NCI-H345 treated with DMSO at 0.1 percent for 48 hours (cell line): ENCODE results near the gene CLCN3.
"Not testable (repeated sequence)": the region's sequence is repeated elsewhere in the genome, so short reads cannot be mapped to it uniquely, and the experiment has no call there.

ENCODE experiments used
- DNase-seq: peaks from one replicate; lab custom pipeline; 2025; ENCODE audit not compliant: unreplicated experiment; lab: John Stamatoyannopoulos, UW

The CLCN3 gene

DNA sequence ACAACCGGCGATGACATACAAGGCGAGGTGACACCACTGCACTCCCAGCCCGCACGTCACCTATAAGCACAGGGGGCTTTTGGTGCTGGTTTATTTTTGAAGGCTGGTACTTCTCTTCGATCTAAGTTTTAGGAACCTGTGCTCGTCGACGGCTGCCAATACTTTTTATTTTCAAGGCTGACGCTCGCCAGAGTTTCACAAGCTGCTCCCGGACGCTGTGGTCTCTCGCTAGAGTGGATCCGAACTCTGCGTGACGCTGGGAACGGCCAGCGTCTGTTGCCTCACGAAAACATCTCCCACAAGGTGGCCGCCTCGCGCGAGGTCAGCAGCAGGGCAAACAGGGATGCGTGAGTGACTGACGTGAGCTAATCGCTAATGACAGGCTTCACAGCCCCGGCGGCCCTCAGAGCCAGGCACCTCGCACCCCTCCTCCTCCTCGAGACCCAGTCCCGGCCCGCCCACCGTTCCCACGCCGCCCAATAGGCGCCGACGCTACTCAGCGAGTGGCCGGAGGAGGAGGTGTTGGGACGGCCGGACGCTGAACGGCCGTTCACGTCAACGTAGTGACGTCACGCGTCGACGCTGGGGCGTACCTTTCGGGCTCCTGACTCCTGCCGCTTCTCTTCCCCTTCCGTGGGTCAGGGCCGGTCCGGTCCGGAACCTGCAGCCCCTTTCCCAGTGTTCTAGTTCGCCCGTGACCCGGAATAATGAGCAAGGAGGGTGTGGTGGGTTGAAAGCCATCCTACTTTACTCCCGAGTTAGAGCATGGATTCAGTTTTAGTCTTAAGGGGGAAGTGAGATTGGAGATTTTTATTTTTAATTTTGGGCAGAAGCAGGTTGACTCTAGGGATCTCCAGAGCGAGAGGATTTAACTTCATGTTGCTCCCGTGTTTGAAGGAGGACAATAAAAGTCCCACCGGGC, at the start of gene CLCN3:
CLCN3 (plus strand) TSS at position 621 of the 922 bp plus-strand sequence. CDS start 15,351 bp downstream, outside the sequence.
- DNase-seq, result peak; percentile 83

DNA sequence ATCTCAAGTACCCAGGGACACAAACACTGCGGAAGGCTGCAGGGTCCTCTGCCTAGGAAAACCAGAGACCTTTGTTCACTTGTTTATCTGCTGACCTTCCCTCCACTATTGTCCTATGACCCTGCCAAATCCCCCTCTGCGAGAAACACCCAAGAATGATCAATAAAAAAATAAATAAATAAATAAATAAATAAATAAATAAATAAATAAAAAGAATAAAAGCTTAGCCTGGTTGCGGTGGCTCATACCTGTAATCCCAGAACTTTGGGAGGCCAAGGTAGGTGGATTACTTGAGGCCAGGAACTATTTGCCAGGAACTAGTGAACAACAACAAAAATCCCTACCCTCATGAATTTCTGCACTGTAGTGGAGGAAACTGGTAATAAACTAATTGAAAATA, 49.4 kb upstream of the CLCN3 start:
- DNase-seq, result not testable (repeated sequence)

DNA sequence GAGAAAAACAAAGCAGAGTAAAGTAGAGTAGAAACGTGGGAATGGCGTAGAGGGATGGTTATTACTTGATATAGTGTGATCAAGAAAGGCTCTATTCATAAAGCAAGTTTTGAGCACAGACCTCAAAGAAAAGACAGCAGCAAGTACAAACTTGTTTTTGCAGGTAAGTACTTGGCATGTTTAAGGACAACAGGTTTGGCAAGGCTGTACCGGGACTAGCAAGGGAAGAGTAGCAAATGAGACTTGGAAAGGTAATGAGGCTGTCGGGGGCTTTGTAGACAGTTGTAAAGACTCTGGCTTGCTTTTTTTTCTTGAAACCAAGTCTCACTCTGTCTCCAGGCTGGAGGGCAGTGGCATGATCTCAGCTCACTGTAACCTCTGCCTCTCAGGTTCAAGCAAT, 48.9 kb upstream of the CLCN3 start:
- no peak for DNase-seq

DNA sequence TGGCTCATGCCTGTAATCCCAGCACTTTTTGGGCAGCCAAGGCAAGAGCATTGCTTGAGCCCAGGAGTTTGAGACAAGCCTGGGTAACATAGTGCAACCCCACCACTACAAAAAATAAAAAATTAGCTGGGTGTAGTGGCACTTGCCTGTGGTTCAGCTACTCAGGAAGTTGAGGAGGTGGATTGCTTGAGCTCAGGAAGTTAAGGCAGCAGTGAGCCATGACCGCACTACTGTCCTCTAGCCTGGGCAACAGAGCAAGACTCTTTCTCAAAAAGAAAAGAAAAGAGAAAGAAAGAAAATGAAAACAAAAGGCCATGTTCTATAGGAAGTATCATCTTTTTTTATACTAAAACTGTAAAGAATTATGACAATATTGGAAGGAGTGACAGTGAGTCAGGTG, 46.5 kb upstream of the CLCN3 start:
- no peak for DNase-seq

DNA sequence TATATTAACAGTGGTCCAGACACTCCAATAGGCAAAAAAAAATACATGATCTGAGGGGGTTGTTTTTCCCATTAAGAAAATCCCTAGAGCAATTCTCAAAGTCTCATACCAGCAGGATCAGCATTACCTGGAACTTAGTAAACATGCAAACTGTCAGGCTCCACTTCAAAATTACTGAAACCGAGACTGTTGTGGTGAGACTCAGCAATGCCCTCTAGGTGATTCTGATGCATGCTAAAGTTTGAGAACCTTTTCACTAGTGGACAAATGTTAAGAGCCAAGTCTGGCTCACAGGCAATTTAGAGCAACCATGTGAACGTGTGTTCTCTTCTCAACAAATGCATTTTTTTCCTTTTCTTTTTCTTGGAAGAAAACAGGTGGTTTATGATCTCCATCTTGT, 38.2 kb upstream of the CLCN3 start:
- DNase-seq, result no peak

DNA sequence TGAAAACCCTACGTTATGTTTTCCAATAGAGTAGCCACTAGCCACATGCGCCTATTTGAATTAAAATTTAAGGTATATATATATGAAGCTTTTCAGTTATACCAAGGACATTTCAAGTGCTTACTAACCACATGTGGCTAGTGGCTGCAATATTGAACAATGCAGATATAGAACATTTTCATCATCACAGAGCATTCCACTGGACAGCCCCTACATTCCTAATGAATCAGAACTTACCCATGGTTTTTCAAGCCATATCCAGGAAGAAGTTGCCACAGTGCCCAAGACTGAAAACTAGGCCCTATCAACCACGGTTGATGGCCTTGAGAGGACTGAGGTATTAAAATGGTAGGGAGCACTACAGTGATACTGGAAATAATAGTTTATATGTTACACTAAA, 37.7 kb upstream of the CLCN3 start:
- DNase-seq, result no peak

DNA sequence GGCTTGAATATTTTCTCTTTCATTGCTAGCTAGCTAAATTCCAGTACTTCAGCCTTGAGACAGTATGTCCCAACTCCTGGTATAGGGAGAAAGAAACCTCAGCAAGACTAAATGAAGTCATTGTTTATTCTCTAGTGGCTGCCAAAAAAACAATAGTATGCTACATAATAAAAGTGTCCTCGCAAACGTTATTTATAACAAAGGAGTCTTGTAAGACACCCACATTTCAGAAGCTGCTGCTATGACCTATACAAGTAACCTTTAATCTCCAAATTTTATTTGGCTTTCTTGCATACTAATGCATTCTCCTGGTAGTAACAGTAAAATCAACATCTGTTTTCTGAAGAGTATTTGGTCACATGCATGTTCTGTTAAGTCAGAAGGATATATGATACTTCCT, 36.8 kb upstream of the CLCN3 start:
- no peak for DNase-seq

DNA sequence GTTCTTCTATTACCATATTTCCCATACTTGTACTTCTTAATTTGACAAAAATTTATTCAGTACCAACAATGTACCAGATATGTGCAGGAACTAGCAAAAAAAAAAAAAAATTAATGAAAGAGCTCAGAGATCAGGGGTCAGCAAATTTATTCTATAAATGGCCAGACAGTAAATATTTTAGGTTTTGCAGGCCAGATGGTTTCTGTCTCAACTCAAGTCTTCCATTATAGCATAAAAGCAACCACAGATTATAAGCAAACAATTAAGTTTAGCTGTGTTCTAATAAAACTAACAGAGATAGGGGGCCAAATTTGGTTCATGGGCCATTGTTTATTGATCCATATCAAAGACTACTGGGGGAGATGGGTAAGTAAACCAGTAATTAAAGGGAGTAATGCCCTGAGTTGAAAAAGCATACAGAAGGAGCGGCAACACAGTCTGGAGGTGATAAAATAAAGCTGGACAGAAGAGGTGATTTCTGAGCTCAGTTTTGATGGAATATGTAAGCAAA, 27.3 kb upstream of the CLCN3 start:
- DNase-seq, result no peak

DNA sequence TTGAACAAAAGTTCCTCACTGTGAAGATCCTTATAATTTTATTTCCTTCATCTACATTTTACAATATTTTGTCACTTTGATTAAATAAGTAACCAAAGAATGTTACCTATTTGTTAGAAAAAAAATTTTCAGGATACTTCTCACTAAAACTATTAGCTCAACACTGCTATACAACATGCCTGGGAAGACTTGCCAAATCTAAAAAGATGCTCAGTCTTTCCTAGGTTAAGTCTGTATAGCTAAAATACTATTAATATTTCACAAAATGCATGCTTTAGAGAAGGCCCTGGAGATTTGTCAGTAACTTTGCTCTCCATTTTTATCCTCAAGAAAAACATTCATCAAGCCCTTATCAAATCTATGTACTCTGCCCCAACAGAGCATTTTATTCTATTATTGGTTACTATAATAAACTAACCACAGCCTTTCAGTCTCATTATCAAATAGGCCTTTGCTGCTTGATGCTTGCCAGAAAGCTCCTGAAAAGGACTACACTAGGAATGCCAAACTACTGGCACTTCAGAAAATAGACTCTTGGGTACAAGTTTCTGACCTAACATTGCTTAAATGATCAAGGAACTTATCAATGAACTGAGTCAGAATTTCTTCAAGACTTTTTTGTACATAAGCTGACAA, 25.7 kb upstream of the CLCN3 start:
- DNase-seq, result no peak

DNA sequence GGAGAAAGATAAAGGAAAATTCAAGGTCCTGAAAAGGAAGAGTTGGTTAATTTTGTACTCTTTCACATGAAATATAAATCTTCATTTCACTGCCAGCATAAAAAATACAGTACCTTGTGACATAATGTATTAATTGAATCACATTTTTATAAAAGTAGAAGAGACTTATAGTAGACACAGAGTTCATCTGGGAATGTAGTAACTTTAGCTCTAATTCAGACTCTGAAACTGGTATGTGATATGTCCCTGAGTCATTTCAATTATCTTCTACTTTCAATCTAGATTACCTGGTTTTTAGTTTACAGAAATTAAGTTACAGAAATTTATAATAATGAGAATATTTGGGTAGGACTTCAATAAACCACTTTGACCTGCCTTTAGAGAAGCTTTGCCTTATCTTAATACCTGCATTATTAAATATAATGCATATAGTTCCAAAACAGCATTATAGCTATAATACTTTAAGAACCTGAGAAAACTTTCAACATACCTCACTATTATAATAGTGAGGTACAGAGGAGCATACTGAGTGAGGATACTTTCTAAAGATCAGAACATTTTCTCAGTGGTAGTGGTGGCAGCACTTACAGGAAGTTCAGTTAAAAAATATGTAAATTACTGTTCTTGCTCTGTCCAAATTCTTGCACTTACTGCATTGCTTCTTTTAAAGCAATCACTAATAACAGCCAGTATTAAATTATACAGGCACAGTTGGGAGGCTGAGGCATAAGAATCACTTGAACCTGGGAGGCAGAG, 19.2 kb upstream of the CLCN3 start:
- DNase-seq, result no peak

DNA sequence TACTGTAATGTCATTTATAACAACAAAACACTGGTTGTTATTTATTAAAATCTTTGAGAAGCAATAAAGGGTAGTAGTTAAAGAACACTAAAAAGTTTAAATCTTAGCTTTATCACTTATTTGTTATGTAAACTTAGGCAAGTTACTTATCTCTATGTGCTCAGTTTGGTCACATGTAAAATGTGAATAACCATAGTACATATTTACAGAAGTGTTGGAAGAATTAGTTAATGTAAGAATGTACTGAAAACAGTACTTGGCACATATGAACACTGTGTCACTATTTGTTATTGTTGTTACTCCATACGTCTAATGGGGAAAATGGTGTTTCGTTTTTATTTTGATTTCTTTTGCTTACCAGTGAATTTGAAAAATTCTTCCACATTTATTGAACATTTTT, 17.1 kb upstream of the CLCN3 start:
- DNase-seq, result no peak

DNA sequence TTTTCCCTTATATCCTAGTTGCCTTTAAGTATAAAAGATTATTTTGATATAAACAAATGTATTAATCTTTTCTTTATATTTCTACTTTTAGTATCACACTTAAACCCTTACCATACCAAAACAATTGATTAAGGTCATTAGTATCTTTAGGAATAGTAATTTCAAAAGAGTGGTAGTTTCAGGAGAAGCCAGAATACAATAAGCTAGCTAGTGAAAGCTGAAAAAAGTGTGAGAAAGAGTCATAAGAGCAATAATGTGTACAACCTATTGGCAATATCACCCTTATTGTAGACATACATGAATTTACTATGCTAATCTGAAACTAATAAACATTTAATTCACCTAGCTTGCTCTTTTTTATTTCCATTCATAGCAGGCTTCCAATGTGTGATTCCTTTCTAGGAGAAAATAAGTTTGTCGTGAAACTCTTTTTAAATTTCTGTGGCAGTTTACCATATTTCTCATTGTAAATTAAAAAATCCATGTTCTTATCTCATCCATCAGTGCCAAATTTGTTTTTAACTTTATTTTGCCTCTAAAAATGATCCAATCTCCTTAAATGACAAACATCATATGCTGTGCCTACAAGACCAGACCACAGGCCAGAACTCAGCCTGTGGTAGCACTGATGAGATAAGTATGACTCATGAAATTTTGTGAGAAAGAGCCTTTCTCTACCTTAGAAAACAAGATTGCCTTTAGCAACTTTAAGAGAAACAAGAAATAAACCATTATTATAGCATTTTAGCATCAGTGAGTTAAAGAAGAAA, 16.1 kb upstream of the CLCN3 start:
- no peak for DNase-seq

DNA sequence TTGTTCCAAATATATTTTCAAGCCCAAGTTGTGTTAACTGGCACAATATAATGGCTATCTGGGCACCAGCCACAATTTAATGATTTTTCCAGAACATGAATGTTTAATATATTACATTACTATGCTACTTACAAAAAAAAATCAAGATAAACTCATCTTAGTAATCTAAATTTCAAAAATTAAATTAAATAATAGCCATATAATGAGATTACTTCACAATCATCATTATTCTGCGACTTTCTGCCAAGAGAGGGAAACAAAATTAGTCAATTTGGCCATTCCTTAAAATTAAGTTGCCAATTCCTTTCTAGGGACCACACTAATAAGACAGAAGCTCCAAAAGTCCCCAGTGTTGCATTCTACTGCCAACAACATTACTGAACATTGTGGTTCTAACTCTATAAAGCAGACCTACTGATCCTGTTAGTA, 15.5 kb upstream of the CLCN3 start:
- DNase-seq, result no peak

DNA sequence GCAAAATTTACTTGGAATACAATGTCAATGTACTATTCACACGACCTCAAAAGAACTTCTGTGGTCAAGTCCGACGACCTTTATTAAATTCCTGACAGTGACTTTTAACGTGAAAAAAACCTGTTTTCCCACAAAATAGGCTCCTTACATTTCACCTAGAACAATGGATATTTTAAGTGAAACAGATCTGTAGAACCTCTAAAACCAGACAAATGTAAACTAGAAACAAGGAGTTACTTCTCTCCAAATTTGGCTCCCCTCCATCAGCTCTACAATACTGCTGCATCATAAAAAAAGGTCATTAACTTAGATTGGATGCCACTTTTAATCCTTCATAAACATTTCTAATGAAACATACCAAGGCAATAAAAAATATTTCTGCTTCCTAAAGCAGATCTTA, 9.2 kb upstream of the CLCN3 start:
- DNase-seq, result no peak

DNA sequence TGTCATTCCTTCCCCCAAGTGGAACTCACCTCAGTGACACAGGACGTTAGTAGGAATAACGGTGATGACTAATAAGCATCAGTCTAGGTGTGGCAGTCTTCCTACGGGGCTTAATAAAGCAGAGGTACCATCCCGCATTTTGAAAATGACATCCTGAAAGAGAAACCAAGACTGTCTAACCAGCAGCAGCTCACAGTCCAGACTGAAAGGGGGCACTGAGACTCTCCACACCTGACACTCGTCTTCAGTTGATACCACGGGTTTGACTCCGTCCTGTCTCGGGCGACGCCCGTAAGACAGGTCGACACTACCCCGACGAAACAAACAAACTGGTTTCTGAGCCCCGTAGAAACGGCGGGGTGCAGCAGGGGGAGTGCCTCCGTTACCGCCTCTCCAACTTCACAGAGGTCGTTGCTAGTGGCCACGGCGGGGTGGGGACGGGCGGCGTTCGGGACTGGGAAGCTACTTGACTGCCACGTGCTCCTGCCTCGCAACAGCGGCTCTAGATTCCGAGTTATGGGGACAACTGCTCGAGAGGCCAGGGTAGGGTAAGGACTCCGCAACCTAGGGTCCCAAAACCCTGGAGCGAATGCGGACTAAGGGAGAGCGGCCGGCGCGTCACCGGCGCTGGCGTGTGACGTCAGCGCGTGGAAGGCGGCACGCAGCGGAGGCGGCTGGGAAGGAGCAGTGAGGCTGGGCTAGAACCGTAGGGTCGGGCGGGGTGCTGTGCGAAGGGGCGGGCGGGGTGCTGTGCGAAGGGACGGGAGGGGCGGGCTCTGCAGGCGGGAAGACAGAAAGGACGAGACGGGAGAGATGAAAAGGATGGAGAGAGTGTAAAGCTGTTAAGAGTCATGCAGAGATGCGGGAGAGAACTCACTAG, 8.1 kb upstream of the CLCN3 start, which contains the start of gene NEK1:
NEK1 (minus strand) TSS at position 593 of the 880 bp plus-strand sequence. CDS start 9,953 bp downstream, outside the sequence.
- DNase-seq, result peak; percentile 59

DNA sequence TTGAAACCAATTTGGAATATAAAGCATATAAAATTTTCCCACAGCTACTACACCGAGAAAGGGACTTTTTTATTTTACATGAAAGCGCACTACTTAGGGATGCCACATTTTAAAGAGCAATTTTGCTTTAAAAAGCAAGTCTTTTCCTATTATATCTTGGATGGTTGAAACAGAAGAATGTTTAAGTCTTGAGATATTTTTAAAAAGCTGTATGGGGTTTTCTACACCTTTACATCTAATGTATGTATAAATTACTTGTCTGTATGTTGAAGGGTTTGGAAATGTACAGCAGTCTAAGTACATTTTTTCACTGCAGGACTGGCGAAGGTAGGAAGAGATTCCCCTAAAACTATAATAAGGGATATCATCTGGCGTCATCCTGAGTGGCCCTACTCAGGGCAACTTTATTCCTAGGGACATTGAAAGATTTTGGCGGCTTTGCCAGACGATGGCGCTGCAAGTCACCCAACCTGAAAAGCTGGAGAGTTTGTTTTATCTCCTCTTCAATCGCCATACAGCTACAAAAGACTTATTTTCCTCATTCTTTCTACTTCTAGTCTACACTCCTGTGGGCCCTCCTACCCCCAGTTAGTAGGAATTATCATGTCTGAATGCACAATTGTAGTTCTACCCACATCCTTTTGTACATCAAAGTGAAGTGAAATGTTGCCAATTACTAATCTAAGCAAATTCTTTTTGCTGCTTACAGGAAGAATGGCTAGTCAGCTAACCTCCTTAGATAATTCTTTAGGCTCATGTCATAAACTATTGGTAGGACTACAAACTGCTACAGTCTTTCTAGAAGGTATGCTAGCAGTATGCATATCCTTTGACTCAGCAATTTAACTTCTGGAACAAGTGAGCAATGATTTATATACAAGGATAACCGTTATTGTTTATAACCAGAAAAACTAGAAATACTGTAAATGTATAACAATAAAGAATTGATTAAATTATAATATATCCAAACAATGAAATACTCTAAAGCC, 7.2 kb upstream of the CLCN3 start:
- DNase-seq, result peak; percentile 59

DNA sequence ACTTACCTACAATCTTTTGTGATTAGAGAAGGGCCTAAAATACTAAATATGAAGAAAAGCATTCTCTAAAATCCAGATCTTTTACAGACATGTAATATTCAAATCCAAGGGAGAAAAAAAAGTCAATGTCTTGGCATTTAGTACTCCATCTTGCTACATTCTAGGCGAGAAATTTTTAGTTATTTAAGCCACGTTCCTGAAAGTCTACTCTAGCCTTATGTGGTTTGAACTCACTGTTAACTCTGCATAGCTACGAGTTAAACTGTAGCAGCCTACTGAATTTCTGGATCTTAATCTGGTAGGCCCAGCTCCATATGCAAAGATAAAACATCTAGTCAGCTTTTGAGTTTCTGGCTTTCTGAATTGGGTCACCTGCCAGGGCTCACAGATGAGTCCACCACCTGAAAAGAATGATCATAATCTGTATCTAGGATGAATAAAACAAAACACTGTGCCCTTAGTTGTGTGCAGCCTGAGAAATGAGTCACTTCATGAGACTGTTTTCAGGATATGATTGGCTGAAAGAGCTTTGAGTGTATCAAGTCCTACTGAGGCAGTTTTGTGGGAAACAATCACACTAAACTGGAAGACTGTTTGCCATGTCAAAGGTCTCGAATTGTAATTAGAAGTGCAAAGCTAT, 4.8 kb upstream of the CLCN3 start:
- DNase-seq, result no peak

DNA sequence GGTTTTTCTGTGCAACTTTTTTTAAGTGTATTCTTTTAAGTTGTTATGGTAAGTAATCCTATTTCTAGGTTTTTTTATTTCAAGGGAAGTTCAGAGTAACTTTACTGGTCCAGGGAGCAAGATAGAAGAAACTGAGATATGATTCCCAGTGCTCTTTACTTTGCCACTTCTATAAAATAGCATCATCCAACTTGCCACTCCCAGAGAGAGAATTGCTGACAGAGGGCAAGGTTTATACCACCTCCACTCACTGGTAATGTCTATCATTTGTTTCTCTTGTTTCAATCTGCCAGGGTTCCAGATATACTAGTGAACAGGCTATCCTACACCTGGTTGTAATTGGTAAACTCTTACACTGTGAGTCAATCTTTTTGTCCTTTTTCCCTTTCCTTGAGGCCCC, 3.5 kb upstream of the CLCN3 start:
- no peak for DNase-seq
